Cardiac muscle cell (in vitro differentiated cells and primary cell): ENCODE results near the gene RELN. TPM values are rescaled to one million over a fixed set of nuclear protein-coding genes. Genes with fewer than 3 reads are reported as not detected.

Source experiments
- DNase-seq, 2 donors: peaks; one replicate each; pipeline versions ENCODE4 v3.0.0 to v3.0.0-alpha.2; 2010 to 2017; ENCODE audit warnings: low read depth in 1 of 2, low spot score in 1 of 2
- H3K27ac ChIP-seq: fragments of 200-600 bp; sonication (generic); 2 replicates; pipeline ENCODE4 v1.5.1; 2016
- H3K27me3 ChIP-seq: fragments of 200-600 bp; sonication (generic); 2 replicates; pipeline ENCODE4 v1.6.0; 2016; ENCODE audit warnings: control low read depth
- H3K36me3 ChIP-seq: fragments of 200-600 bp; sonication (generic); 2 replicates; pipeline ENCODE4 v1.5.1; 2016; ENCODE audit warnings: control low read depth
- H3K4me1 ChIP-seq: fragments of 200-600 bp; sonication (generic); 2 replicates; pipeline ENCODE4 v1.8.1; 2017; ENCODE audit warnings: low read depth, mild to moderate bottlenecking, mixed run types
- H3K4me3 ChIP-seq: fragments of 200-600 bp; sonication (generic); 2 replicates; pipeline ENCODE4 v1.5.1; 2016; ENCODE audit warnings: mild to moderate bottlenecking
- H3K9me3 ChIP-seq: fragments of 200-600 bp; sonication (generic); 2 replicates; pipeline ENCODE4 v1.5.1; 2017; ENCODE audit warnings: low read depth, mild to moderate bottlenecking, control low read depth
- CTCF ChIP-seq: IDR thresholded peaks from 2 replicates; pipeline ENCODE4 v1.5.1; 2012; ENCODE audit warnings: low read depth, mild to moderate bottlenecking, low read length
- polyA plus RNA-seq: library from polyadenylated mRNA; unstranded; fragments of >200 nt; fragmentation: Nextera tagmentation; extraction: Ambion mirVana; gene quantifications from 2 replicates; pipeline ENCODE4 v1.2.1, GENCODE V29; 2016
- total RNA-seq: library from RNA; depleted of rRNA; stranded (reverse); fragments of >200 nt; gene quantifications from 2 replicates; pipeline ENCODE4 v1.2.3, GENCODE V29; 2016

The RELN gene
- total and polyA plus RNA-seq, 2 experiments from 2014 or later, result 19.2 to 46.9 TPM

- H3K4me1 ChIP-seq, result no peaks in the 10 kb centered on the region
- DNase-seq, result no peak
- TF ChIP-seq CTCF, result no peak
- no peak overlapping the region for H3K27ac ChIP-seq
- no peaks in the 10 kb centered on the region for H3K27me3 ChIP-seq
- no peak overlapping the region for H3K4me3 ChIP-seq
- H3K9me3 ChIP-seq, result no peaks in the 10 kb centered on the region
- no peaks in the 10 kb centered on the region for H3K36me3 ChIP-seq
These were observed 45.1 kb downstream of the RELN start for GRCh38 chr7:103944230-103944900.

GRCh38 chr7:103941976-103942375, 47.5 kb downstream of the RELN start:
- Histone ChIP-seq H3K4me3 (no peak overlapping the region), H3K27me3 (no peaks in the 10 kb centered on the region), H3K36me3 (no peaks in the 10 kb centered on the region), H3K4me1 (no peaks in the 10 kb centered on the region), H3K27ac (no peak overlapping the region), H3K9me3 (no peaks in the 10 kb centered on the region)
- DNase-seq, result no peak
- no peak for TF ChIP-seq CTCF

DNA sequence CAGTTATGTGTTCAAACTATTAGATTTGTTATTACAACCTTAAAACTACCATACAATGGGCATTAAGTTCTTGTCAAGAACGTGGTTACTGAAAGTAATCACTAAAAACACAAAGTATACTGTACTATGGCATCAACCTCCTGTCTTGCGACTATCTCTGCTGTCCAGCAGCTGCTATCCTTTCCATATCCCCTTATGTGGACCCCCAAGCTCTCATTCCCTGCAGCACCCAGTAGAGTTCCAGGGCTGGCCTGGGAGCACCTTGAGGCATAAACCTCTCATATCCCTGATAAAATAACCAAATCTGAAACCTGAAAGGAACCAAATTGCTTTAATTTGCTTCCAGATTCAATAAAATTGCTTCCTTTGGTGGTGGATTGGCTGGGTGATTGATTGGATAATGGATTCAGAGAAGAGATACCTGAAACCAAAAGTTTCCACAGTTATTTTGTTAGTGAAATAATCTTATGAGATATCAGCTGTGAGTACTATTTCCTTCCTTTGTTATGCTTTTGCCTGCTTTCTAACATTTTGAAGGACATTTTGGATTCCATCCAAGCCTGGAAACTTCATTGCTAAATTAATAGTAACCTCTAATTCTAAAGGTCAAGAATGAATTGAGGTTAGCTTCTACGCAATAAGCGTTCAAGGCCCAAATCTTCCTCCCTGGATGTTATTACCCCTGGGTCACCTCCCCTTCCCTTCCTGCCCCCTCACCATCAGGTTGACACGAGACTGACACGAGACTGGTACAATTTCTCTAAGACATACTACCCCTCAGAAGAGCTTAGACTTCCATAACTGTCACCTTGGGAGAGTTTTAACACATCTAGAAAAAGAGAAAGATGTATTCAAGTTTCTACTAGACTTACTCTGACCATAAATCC, 48.8 kb downstream of the RELN start:
- Histone ChIP-seq H3K4me1 (no peaks in the 10 kb centered on the region), H3K27ac (no peak overlapping the region), H3K27me3 (no peaks in the 10 kb centered on the region), H3K4me3 (no peak overlapping the region), H3K36me3 (no peaks in the 10 kb centered on the region), H3K9me3 (no peaks in the 10 kb centered on the region)
- TF ChIP-seq CTCF, result no peak
- DNase-seq, result no peak

GRCh38 chr7:103937680-103938079, 51.8 kb downstream of the RELN start:
- Histone ChIP-seq H3K4me1 (no peaks in the 10 kb centered on the region), H3K27ac (no peak overlapping the region), H3K9me3 (no peaks in the 10 kb centered on the region), H3K27me3 (no peaks in the 10 kb centered on the region), H3K4me3 (no peak overlapping the region), H3K36me3 (no peaks in the 10 kb centered on the region)
- TF ChIP-seq CTCF, result no peak
- no peak for DNase-seq

DNA sequence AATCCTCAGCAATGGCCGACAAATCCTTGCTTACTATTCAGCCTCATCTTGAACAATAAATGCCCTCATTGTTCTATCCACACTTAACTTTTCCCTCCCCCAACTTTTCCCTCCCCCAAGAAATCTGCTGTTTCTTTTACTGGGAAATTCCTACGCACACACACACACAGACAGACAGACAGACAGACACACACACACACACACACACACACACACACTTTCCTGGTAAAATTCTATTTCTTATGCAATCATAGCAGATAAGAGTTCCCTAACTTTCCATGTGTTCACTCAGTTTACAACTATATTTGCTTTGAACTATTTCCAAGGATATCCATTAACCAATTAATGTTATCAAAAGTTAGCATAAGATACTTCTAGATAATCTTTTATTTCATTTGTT, 52.9 kb downstream of the RELN start:
- DNase-seq, result peak in 1 of 2 donors; percentile 59
- H3K4me3 ChIP-seq, result no peak overlapping the region
- no peaks in the 10 kb centered on the region for H3K4me1 ChIP-seq
- no peak for TF ChIP-seq CTCF
- H3K27me3 ChIP-seq, result no peaks in the 10 kb centered on the region
- H3K36me3 ChIP-seq, result no peaks in the 10 kb centered on the region
- no peak overlapping the region for H3K27ac ChIP-seq
- no peaks in the 10 kb centered on the region for H3K9me3 ChIP-seq
